Stomach (tissue), 19 donors: ENCODE measurements around the gene SGPP1. TPM values are rescaled to one million over a fixed set of nuclear protein-coding genes. Genes with fewer than 3 reads are reported as not detected.

Source experiments
- DNase-seq, 2 donors: peaks; one replicate each; pipeline versions ENCODE4 v3.0.0 to v3.0.0-alpha.2; 2013 to 2019
- H3K27ac ChIP-seq, 5 donors: fragments of 200-600 bp in 4 of 5; sonication (generic) in 4 of 5; one replicate each; pipeline ENCODE4 v1.5.1; 2013 to 2019; ENCODE audit warnings: mild to moderate bottlenecking in 1 of 5, moderate library complexity in 1 of 5
- H3K27me3 ChIP-seq, 3 donors: fragments of 200-600 bp; sonication (generic); one replicate each; pipeline ENCODE4 v1.5.1; 2017 to 2019; ENCODE audit warnings: mixed run types in 1 of 3
- H3K36me3 ChIP-seq, 4 donors: fragments of 200-600 bp; sonication (generic); 1 replicate in 3 of 4; 2 replicates in 1 of 4; pipeline ENCODE4 v1.5.1; 2016 to 2019
- H3K4me1 ChIP-seq, 4 donors: fragments of 200-600 bp; sonication (generic); one replicate each; pipeline ENCODE4 v1.5.1; 2016 to 2019
- H3K4me3 ChIP-seq, 4 donors: fragments of 200-600 bp; sonication (generic) in 3 of 4; one replicate each; pipeline ENCODE4 v1.5.1; 2016 to 2019; ENCODE audit warnings: mild to moderate bottlenecking in 1 of 4
- H3K9me3 ChIP-seq, 4 donors: fragments of 200-600 bp; sonication (generic); one replicate each; pipeline ENCODE4 v1.5.1; 2016 to 2019
- EP300 ChIP-seq: sonication (generic); formaldehyde crosslinking; IDR thresholded peaks from one replicate; pipeline ENCODE4 v1.6.1; 2017; ENCODE audit warnings: antibody characterized with exemption
- POLR2A ChIP-seq, 4 donors: fragments of 450-650 bp; IDR thresholded peaks; one replicate each; pipeline ENCODE4 v1.6.1; 2016; ENCODE audit warnings: antibody characterized with exemption in 4 of 4, control low read depth in 2 of 4, mild to moderate bottlenecking in 1 of 4, moderate library complexity in 1 of 4
- POLR2AphosphoS5 ChIP-seq, 3 donors: sonication (generic); formaldehyde crosslinking; IDR thresholded peaks; one replicate each; pipeline ENCODE4 v1.6.1; 2016; ENCODE audit warnings: antibody characterized with exemption in 3 of 3
- WGBS, 5 donors: extraction: QIAGEN DNeasy Blood & Tissue Kit in 3 of 5; methylation state at CpG; one replicate each; pipeline versions ENCODE4 v1.1.5 to v1.1.7; 2013 to 2018; 5-methylcytosine and 5-hydroxymethylcytosine counted together
- intact Hi-C: fragments of 100-400 bp; cut with DNase I; formaldehyde crosslinking; loops from one replicate; pipeline ENCODE4 v1.15.1; 2023; ENCODE audit warnings: low total_unique reads
- long read RNA-seq, 10 donors: transcript quantifications; one replicate each; lab custom pipeline, GENCODE V29; 2026
- polyA plus RNA-seq, 3 donors: library from polyadenylated mRNA; stranded (reverse); fragments of 200-250 nt; gene quantifications; one replicate each; pipeline ENCODE4 v1.2.3, GENCODE V29; 2013
- total RNA-seq, 5 donors: library from RNA; depleted of rRNA; stranded (reverse); fragments of >200 nt; gene quantifications; one replicate each; pipeline versions ENCODE4 v1.1.0 to v1.2.3, GENCODE V29; 2014 to 2016
- TF ChIP-seq, protein P1 (sequence below), 7 experiments: fragments of 450-650 bp in 4 of 7; fragments of 200-600 bp in 3 of 7; sonication (generic) in 3 of 7; IDR thresholded peaks; one replicate each; pipeline ENCODE4 v1.5.1; 2016 to 2019; ENCODE audit warnings: antibody characterized with exemption in 7 of 7, control low read depth in 2 of 7, mild to moderate bottlenecking in 1 of 7
- donor health status: healthy with polysubstance abuse.
- donor health status: Bipolar disorder and iron deficiency.
- donor health status: healthy.

Gene SGPP1, protein sequence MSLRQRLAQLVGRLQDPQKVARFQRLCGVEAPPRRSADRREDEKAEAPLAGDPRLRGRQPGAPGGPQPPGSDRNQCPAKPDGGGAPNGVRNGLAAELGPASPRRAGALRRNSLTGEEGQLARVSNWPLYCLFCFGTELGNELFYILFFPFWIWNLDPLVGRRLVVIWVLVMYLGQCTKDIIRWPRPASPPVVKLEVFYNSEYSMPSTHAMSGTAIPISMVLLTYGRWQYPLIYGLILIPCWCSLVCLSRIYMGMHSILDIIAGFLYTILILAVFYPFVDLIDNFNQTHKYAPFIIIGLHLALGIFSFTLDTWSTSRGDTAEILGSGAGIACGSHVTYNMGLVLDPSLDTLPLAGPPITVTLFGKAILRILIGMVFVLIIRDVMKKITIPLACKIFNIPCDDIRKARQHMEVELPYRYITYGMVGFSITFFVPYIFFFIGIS
- 10 to 100 TPM; 13.2 to 37.7 (median 23.5) TPM for total RNA-seq
- polyA plus RNA-seq: 1 to 10 TPM; 2.7 to 5.6 (median 3.2) TPM
- long read RNA-seq, donor 1, partial matches to known transcripts: 0 of 2 reads
- long read RNA-seq, donor 1, other reads (novel, unspliced or antisense): 0 of 2 reads
- long read RNA-seq, donor 2, transcript SGPP1-201 (3 exons, 3,312 nt): major isoform, 9 of 9 reads
- long read RNA-seq, donor 2, partial matches to known transcripts: 0 of 9 reads
- long read RNA-seq, donor 2, other reads (novel, unspliced or antisense): 0 of 9 reads
- long read RNA-seq, donor 3, partial matches to known transcripts: 0 of 2 reads
- long read RNA-seq, donor 3, other reads (novel, unspliced or antisense): 0 of 2 reads
- long read RNA-seq, donor 4: 0 reads
- long read RNA-seq, donor 5, partial matches to known transcripts: 0 of 4 reads
- long read RNA-seq, donor 5, other reads (novel, unspliced or antisense): 0 of 4 reads
- long read RNA-seq, donor 6, transcript SGPP1-201 (3 exons, 3,312 nt): major isoform, 14 of 32 reads
- long read RNA-seq, donor 6, partial matches to known transcripts: 18 of 32 reads
- long read RNA-seq, donor 6, other reads (novel, unspliced or antisense): 0 of 32 reads
- long read RNA-seq, donor 7, transcript SGPP1-201 (3 exons, 3,312 nt): major isoform, 5 of 5 reads
- long read RNA-seq, donor 7, partial matches to known transcripts: 0 of 5 reads
- long read RNA-seq, donor 7, other reads (novel, unspliced or antisense): 0 of 5 reads
- long read RNA-seq, donor 8, partial matches to known transcripts: 0 of 3 reads
- long read RNA-seq, donor 8, other reads (novel, unspliced or antisense): 0 of 3 reads
- long read RNA-seq, donor 9, partial matches to known transcripts: 5 of 7 reads
- long read RNA-seq, donor 9, other reads (novel, unspliced or antisense): 0 of 7 reads
- long read RNA-seq, donor 10: 0 reads

DNA sequence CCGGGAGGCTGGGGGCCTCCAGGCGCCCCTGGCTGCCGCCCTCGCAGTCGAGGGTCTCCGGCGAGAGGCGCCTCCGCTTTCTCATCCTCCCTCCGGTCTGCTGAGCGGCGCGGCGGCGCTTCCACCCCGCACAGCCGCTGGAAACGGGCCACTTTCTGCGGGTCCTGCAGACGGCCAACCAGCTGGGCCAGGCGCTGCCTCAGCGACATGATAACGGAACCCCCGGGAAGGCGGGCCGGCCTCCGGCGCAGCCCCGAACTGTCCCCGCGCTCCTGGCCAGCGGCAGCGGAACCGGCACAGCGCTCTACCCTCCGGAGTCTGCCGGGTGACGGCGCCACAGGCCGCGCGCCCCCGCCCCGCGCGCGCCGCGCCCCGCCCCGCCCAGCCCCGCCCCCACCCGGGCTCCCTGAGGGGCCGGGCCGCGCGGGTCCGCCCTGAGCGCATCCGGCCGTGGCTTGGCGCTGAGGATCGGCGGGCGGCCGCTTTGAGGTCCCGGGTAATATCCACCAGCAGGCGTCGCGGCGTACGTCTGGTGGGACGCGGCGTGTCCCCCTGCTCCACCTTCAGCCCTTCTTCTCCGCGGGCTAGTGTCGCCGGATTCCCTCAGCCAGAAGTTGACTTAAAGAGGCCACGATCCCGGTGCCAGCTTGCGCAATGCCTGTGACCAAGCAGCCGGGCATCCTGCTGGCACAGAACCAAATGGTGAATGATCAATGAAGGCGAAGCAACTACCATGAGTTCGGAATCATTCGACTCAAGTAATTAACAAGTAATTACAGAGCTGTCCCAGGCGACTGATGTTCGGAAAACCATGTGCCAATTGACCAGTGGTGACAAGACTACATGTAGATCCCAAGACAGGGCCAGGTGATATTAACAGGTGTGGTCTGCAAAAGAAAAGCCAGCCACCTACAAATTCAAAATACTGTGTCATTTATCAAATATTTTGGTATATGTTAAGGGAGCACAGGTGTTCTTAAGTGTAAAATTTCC, at the start of gene SGPP1:
SGPP1 (minus strand) TSS at position 330 of the 993 bp plus-strand sequence; CDS start at position 209, 121 bp downstream.
- peaks cover 11 to 38% (median 28%) of the 10 kb centered on the region in 4 donors for H3K4me1 ChIP-seq
- H3K36me3 ChIP-seq: no peaks in the 10 kb centered on the region
- no peaks in the 10 kb centered on the region for H3K27me3 ChIP-seq
- DNase-seq: peak; percentile 78 to 91
- peak within 1 kb of the TSS; percentile 85 to 94 (median 88) for H3K27ac ChIP-seq
- TF ChIP-seq, protein P1, sequence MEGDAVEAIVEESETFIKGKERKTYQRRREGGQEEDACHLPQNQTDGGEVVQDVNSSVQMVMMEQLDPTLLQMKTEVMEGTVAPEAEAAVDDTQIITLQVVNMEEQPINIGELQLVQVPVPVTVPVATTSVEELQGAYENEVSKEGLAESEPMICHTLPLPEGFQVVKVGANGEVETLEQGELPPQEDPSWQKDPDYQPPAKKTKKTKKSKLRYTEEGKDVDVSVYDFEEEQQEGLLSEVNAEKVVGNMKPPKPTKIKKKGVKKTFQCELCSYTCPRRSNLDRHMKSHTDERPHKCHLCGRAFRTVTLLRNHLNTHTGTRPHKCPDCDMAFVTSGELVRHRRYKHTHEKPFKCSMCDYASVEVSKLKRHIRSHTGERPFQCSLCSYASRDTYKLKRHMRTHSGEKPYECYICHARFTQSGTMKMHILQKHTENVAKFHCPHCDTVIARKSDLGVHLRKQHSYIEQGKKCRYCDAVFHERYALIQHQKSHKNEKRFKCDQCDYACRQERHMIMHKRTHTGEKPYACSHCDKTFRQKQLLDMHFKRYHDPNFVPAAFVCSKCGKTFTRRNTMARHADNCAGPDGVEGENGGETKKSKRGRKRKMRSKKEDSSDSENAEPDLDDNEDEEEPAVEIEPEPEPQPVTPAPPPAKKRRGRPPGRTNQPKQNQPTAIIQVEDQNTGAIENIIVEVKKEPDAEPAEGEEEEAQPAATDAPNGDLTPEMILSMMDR (IDR thresholded peaks at IDR 0.05): peak in 1 of 7 experiments; percentile 22
- no peak for TF ChIP-seq POLR2A (IDR thresholded peaks at IDR 0.05)
- TF ChIP-seq POLR2AphosphoS5 (IDR thresholded peaks at IDR 0.05): peak; percentile 1 to 75 (median 34)
- intact Hi-C loops: no loop called here
- WGBS, 5 donors: 1 to 7% (median 2%) methylated on average over 11 to 88 of the region's 88 CpGs
- peak within 1 kb of the TSS; percentile 74 to 98 (median 90) for H3K4me3 ChIP-seq
- no peaks in the 10 kb centered on the region for H3K9me3 ChIP-seq

DNA sequence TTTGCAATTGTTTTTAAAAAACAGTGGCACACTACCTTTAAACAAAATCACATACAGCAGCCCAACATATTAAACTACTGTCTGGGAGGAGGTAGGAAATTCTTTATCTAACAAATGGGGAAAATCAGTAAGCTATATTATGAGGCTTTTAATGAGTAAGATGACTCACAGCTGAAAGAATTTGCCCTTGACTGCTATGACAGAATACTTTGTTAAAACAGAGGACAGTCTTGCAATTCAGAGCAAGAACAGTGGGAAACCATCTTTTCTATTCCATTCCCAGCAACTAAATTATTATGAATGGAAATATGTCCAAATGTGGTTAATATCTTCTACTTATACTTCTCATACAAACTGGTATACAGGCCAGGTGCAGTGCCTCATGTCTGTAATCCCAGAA, 49.2 kb upstream of the SGPP1 start:
- no peaks in the 10 kb centered on the region for H3K27me3 ChIP-seq
- H3K9me3 ChIP-seq: no peaks in the 10 kb centered on the region
- no peaks in the 10 kb centered on the region for H3K4me1 ChIP-seq
- no peak overlapping the region for H3K4me3 ChIP-seq
- intact Hi-C loops: no loop called here
- DNase-seq: peak in 1 of 2 donors; percentile 19
- no peak overlapping the region for H3K27ac ChIP-seq
- no peaks in the 10 kb centered on the region for H3K36me3 ChIP-seq
- TF ChIP-seq EP300 (no peak), POLR2AphosphoS5 (IDR thresholded peaks at IDR 0.05) (no peak), POLR2A (IDR thresholded peaks at IDR 0.05) (no peak)
- TF ChIP-seq, protein P1 (IDR thresholded peaks at IDR 0.05): no peak

DNA sequence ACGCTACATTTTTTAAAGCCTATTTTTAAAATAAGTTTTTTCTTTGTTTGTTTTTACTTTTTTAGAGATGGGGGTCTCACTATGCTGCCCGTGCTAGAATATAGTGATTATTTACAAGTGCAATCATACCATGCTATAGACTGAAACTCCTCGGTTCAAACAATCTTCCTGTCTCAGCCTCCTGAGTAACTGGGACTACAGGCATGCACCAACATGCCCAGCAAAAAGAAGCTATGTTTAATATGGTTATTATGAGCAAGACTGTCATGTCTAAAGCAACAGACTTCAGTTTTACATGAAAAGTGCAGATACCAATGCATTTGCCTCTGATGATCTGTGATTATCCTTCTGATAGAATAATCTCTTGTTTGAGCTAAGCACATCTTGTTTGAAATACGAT, 45.6 kb upstream of the SGPP1 start:
- Histone ChIP-seq H3K4me3 (no peak overlapping the region), H3K36me3 (no peaks in the 10 kb centered on the region), H3K4me1 (no peaks in the 10 kb centered on the region), H3K9me3 (no peaks in the 10 kb centered on the region), H3K27ac (no peak overlapping the region), H3K27me3 (no peaks in the 10 kb centered on the region)
- WGBS, 5 donors: 55 to 70% (median 63%) methylated on average over 4 of the region's 4 CpGs
- DNase-seq: no peak
- intact Hi-C loops: no loop called here
- TF ChIP-seq POLR2AphosphoS5 (IDR thresholded peaks at IDR 0.05): no peak
- TF ChIP-seq, protein P1 (IDR thresholded peaks at IDR 0.05): no peak
- no peak for TF ChIP-seq POLR2A (IDR thresholded peaks at IDR 0.05)
- no peak for TF ChIP-seq EP300
